NCI-H82 (cell line): ENCODE results near the gene STMN3.
"Not testable (repeated sequence)": the region's sequence is repeated elsewhere in the genome, so short reads cannot be mapped to it uniquely, and the experiment has no call there.

Experiments
- DNase-seq: peaks from one replicate; lab custom pipeline; 2025; lab: John Stamatoyannopoulos, UW

Gene STMN3

DNA sequence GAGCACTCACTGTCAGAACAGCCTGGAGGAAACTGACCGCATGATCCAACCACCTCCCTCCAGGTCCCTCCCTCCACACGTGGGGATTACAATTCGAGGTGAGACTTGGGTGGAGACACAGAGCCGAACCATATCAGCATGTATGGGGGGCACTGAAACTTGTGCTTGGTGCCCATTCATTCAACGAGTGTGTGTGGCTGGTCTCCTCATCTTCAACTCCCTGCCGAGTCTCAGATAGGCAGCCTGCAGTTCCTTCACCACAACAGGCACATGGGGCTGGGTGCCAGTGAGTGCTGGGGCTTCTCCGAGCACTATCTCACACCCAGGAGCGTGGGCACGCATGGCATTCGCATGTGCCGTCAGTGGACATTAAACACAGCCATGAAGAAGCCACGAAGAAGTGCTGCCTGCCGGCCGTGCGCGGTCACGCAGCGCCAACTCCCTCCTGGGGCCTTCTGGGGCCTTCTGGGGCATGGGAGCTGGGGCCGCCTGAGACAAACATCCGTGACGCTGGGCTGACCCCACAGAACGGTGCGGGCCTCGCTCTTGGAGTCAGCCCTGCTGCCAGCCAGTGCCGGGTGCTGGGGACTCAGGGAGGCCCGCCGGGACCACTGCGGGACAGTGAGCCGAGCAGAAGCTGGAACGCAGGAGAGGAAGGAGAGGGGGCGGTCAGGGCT lies 4.2 kb upstream of the STMN3 start:
- DNase-seq: peak; percentile 61

DNA sequence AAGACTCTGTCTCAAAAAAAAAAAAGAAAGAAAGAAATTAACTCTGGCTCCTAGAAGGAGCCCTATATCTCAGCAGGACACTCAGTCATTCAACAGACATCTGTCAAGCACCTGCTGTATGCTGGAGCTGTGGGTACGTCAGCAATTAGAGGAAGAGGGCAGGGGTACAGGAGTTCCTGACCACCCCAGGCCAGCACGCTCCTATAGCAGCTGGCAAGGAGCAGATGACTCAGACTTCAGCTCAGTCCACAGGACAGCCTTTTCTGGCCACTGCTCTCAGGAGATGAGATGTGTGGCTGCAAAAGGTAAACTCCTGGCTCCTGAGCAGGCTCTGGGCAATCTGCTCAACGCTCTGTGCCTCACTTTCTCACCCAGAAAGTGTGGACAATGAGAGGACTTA lies 3.2 kb upstream of the STMN3 start:
- no peak for DNase-seq

DNA sequence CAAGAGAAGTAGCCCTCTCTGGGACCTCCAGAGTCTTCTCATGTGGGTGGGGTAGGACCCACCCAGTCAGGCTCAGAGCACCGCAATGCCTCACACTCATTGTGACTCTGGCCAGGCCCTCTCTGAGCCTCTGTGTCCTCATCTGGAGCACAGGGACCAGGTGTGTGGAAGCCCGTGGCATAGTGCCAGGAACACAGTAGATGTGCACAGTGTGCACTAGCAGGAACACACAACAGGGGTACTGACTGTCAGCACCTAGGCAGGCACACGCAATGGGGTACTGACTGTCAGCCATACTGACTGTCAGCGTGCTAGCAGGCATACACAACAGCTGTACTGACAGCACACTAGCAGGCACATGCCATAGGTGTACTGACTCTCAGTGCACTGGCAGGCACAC lies 2.0 kb upstream of the STMN3 start:
- DNase-seq: no peak

DNA sequence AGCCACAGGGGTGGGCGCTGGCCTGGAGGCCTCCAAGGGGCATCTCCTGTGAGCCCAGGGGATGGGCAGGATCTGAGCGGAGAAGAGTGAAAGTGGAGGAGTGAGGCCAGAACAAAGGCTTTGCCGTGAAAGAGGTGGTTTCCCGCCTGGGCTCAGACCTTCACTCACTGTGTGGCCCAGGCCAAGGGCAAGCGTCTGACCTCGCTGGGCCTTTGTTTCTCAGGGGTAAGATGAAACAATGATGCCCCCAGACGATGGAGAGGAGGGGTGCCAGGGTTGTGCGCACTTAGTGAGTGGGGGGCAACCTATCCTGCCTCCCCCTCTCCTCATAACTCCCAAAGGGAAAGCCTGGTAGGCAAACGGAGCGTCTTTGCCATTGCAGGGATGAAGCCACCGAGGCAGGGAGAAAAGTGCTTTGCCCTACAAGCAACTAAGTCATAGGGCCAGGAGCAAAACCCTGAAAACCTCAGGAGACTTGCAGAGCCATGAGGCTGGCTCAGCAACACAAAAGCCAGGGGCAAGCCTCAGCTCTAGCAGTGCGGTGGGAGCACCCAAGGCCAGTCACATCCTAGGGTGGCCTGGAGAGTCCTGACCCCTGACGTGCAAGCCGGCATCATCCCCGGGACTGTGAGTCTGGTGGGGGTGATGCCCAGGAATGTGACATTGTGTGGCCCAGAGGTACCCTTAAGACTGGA lies 897 bp upstream of the STMN3 start:
- no peak for DNase-seq

DNA sequence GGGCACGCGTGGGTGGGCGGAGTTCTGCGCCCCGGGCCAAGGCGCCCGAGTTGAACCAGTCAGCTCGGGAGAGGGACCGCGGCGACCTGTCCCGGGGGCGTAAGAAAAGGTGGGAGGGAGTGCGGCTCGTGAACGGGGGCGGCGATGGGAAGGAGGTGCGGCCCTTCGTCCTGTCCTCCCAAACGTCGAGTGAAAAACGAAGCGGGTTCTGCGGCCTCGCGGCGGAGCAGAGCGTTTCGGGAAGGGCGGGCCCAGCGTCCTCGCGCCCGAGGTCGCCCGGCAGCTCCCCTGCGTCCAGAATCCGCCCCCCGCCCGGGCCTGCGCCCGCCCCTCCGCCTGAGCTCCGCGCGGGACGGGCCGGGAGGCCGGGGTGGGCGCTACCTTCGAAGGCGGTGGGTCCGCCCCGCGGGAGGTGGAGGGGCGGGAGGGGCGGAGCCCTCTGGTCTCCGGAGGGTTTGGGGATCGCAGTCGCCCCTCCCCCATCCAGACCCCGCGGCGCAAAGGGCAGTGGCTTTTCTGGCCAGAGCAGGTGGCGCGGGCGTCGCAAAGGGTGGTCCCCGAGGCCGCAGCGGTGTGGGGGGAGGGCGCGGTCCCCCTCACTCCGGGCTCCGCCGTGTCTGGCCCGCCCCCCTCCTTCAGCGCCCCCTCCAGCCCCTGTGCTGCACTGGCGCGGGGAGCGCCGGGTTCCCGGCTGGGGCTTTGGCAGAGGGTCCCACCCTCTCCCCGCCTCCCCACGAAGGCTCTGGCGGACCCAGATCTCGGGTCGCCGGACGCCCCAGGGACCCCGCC lies 838 bp downstream of the STMN3 start:
- DNase-seq: peak; percentile 87

DNA sequence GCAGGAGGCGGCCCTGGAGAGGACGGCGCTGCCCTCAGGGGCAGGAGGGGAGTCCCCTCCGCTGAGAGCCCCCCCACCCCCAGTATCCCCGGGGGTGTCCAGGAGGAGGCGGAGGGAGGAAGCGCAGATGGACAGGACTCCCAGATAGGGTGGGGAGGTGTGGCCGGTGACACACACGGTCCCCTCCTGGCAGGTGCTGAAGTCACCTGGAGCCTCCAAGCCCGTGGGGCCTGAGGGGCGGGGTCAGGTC lies 1.4 kb downstream of the STMN3 start:
- DNase-seq: no peak

DNA sequence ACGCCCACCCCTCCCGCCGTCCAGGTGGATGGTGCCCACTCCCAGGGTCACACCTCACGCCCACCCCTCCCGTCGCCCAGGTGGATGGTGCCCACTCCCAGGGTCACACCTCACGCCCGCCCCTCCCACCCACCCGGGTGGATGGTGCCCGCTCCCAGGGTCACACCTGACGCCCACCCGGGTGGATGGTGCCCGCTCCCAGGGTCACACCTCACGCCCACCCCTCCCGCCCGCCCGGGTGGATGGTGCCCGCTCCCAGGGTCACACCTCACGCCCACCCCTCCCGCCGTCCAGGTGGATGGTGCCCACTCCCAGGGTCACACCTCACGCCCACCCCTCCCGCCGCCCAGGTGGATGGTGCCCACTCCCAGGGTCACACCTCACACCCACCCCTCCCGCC lies 2.7 kb downstream of the STMN3 start:
- DNase-seq: not testable (repeated sequence)

DNA sequence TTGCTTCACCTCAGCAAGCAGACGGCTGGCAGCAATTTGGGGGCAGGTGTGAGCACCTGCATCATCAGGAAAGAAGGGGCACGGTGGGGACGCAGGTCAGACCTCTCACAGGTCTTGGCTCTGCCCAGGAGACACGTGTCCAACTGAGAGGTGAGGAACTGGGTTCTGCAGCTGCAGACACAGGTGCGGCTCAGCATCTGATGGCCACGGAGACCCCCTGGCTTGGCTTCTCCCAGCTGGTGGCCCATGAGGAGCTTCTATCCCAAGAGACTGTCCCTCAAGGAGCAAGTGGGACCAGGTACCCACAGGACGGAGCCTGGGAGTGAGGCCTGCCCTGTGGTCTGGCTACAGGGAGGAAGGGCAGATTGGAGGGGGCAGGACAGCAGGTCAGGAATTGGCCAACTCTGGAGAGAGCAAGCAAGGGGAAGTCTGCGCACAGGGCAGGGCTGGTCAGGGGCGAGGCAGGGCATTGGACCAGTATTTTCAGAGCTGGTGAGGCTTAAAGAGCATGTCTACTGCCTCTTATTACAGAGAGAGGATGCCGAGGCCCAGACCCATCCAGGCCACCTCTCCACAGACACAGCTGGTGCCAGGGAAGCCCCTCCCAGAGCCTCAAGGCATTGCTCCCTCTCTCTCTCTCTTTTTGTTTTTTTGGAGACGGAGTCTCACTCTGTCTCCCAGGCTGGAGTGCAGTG lies 4.2 kb downstream of the STMN3 start:
- no peak for DNase-seq

DNA sequence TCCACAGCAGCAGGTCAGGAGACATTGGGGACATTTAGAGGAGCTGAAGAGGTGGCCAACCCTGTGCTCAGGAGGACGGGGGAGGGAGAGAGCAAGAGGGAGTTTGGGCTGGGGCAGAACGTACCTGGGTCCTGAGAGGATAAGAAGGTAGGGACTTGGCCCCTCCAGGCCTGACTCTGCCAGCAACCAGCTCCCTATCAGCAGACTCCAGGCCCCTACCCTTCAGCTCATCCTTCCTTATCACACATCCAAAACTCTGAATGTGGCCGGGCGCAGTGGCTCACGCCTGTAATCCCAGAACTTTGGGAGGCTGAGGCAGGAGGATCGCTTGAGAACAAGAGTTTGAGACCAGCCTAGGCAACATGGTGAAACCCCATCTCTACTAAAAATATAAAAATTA lies 5.0 kb downstream of the STMN3 start:
- no peak for DNase-seq

DNA sequence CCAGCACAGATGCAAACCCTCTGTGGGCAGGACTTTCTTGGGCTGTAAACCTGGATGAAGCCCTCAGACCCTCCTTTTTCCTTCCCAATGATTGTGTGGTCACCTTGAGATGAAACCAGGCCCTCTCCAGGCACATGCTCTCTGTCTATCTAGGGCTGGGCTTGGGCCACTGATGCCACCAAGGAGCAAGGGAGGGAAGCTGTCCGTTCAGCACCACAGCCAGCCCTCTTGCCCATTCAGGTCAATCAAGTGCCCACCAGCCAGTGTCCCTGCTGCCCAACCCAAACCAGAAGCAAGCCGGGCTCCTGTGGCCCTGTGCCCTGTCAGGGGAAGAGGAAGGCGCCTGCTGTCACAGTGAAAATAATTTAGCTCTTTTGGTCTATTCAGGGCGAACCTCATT lies 8.0 kb downstream of the STMN3 start:
- no peak for DNase-seq

DNA sequence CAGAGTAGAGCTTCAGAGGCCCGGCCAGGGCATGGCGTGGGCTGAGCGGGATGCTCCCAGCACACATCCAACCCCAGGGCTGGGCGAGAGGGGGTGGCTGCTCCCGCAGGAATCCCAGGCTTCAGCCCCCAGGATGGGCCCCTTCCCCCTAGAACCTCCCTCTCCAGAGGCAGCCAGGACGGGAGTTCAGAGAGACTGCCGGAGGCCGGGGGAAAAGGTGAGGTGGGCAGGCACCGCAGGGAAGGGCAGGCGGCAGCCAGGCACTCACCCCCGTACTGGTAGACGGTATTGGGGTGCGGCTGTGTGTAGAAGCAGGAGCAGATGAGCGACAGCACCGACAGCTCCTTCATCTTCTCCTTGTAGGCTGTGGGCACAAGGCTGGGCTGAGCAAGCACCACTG lies 9.3 kb downstream of the STMN3 start:
- DNase-seq: no peak

DNA sequence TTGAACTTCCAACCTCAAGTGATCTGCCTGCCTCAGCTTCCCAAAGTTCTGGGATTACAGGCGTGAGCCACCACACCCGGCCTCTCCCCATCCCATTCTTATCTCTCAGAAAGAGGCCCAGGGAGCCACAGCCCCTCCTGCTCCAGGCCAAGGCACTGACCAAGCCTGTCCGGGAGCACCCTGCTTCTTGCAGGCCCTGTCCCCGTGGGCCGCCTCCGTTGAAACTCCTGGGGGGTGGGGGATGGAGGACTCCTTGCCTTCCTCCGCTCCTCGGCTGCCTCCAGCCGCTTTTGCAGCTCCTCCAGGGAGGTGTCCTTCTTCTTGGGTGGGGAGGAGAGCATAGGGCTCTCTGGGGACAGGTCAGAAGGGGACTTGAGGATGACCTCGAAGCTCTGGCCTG lies 9.7 kb downstream of the STMN3 start:
- no peak for DNase-seq

DNA sequence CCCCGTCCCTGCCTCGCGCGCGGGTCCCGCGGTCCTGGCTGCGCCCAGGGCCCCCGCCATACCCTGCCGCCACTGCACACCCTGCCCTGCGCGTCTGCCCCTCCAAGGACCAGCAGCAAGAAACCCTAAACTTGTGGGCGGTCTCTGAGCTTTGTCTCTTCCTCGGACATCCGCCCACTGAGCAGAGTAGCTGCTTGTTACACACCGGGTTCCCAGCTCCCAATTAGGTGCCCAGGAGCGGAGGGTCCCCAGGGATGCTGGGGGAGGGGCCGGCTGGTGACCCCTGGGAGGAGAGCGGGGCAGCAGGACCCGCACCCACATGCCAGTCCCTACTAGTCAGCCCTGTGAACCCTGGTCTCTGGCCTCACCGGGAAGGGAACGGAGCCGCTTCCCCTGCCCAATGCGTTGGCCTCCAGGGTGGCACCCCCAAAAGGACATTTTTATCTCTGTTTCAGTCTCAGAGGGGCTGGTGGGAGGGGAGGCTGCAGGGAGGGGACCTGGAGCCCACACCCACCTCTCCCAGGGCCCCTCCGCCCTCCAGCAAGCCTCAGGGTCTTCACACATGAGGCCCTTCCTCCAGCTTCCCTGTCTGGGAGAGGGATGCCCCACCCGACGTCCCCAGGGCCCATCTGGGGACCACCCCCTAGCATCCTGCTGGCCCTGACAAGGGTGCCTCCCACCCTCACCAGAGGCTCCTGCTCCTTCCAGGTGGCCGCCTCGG lies 10.5 kb downstream of the STMN3 start:
- no peak for DNase-seq

DNA sequence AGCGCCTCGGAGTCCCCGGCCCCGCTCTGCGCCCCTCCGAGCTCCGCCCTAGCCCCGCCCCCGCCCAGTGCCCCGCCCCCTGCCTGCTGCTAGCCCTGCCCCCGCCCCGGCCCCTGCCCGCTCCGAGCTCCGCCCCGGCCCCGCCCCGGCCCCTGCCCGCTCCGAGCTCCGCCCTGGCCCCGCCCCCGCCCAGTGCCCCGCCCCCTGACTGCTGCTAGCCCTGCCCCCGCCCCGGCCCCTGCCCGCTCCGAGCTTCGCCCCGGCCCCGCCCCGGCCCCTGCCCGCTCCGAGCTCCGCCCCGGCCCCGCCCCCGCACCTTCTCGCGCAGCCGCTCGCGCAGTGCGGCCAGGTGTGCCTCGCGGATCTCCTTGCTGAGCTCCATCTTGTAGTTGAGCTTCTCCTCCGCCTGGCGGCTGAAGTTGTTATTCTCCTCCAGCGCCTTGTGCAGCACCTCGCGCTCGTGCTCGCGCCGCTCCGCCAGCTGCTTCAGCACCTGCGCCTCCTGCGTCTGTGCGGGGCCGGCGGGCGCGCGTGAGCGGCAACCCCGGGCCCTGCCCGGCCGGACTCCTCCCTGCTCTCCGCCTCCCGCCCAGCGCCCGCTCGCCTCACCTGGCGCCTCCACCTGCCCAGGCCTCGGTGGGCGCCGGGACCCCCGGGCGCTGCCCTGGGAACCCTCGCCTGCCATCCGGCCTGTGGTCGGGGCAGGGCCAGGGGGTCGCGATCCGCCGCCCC lies 11.3 kb downstream of the STMN3 start:
- DNase-seq: peak; percentile 69

DNA sequence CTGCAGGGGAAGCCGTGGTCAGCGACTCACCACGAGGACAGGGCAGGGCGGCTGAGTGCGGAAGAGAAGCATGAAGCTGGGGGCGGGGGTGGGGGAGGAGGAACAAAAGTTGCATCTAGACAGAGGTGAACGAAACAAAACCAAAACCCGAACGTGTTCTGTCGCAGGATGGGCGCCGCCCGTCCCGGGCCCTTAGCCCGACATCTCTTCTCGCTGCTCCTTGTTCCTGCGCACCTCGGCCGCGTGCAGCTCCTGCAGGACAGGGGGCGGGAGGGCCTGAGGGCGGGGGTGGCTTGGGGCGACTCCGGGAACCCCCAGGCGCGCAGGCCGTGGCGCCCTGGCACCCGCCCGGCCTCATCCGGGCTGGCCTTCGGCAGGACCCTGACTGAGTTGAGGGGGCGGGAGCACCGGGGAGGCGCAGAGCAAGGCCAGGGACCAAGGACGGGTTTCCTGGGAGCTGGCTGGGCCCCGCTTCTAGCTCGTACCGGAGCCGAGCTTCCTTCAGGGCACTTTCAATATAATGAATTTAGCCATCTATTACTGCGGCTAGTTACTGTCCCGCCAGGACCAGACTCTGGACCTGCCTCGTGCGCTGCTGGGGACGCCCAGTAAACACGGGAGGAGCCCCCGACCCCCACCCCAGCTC lies 12.0 kb downstream of the STMN3 start:
- DNase-seq: no peak

DNA sequence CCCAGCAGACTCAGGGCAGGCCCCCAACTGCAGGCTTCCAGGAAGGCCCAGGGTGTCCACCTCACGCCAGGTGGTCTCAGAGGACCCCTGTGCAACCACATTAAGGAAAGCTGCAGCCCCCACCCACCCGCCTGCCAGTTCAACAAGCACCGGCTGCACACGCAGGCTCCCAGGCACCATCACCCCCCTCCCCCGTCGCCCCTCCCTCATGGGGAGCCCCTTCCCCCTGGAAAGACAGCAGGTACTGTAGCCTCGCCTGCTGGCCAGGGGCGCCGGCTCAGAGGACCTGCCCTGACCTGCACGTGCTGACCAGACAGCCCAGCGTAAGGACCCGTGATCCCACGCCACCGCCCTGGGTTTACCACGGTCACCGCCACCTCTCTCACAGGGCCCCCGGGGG lies 12.5 kb downstream of the STMN3 start:
- DNase-seq: not testable (repeated sequence)

DNA sequence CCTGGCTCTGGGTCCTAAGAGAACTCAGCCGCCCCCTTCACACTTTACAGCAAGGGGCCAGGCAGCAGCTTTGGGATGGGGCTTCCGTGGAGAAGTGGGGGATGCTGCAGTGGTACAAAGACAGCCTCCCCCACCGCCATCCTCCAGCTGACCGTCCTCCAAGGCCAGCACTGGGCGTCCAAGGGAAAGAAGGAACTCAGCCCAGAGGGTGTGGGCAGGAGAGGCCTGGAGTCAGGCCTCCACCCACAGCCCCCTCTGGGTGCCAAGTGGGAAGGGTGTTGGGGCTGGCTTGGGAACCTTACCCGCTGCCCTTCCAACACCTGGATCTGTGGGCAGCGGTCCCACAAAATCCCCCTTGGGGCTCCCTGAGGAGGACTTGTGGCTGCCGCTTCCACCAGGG lies 13.1 kb downstream of the STMN3 start:
- DNase-seq: no peak

DNA sequence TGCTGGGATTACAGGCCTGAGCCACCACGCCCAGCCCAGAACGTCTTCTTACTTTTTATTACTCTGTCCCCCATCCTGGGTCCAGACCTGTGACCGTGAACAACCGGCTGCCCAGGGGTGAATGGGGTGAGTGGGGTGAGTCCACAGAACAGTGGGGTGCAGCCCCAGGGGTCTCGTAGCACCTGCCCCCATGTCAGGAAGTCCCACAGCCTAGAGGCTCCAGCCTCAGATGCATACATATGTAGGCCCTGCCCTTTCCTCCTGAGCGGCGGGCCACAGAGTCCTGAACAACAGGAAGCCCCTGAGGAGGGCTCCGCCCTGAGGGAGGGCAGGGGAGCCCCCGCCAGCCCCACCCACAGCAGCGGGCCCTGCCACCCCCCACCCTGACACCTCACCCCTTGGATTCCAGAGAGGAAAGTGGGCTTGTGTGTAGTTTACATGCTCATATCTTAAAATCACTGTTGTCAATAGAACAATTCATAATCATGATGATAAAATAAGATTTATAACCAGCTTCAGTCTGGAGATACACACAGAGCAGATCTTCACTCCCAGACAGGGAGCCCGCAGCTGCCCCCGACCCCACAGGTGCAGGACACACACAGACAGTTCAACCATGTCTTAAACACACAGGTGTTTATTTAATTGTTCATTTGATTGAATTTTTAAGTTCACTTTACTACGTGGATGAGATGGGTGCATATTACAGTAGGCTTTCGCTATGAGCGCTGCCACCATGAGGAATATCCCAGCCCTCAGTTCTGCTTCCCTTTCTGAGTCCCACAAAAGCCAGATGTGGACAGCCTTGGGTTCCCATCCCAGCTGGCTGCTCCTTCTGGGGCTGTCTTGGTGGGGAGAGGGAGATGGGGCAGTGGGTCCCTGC lies 13.9 kb downstream of the STMN3 start:
- DNase-seq: no peak

DNA sequence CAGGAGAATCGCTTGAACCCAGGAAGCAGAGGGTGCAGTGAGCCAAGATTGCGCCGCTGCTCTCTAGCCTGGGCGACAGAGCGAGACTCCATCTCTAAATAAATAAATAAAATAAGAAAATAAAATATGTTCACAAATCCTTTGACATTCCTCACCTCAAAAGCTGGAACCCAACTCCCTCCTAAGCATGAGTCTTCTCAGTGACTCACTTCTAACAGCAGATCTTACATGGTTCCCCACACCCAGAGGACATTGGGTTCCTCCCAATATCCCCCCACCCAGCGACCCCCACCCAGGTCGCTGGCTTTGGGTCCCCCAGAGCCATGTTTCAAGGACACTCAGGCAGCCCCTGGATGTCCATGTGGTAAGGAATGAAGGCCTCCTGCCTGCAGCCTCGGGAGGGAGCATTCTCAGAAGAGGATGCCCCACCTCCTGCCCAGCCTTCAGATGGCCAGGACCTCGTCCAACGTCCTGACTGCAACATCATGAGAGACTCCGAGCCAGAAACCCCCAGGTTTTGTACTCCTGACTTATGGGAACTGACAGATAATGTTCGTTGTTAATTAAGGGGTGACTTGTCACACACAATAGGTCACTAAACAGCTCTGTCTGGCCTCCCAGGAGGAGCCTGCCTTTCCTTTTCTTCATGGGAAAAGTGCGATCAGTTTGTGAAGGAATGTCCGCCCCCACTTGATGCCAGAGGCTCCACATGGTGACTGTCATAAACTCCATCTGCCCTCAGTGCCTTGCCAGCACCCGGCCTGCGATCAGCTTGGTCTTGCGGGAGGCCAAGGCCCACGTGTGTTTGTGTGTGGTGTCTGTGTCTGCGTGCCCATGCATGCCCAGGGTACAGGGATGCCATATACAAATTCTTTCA lies 16.2 kb downstream of the STMN3 start:
- DNase-seq: no peak
